Measurements from ENCODE around the gene ATP9B.

Gene ATP9B

GRCh38 chr18:79353267-79353666, 284.1 kb downstream of the ATP9B start:
- Mint-ChIP-seq H3K9me3 (no peaks in the 10 kb centered on the region), H3K27me3 (no peaks in the 10 kb centered on the region), H3K36me3 (ENCODE audit: insufficient read depth) (peaks cover 24% of the 10 kb centered on the region), H3K4me1 (ENCODE audit: low read depth in 2 of 2) (peaks cover 5 to 8% of the 10 kb centered on the region in 2 donors), H3K27ac (no peak overlapping the region), H3K4me3 (no peak overlapping the region)
- ATAC-seq (replicated peaks) (no peak), DNase-seq (no peak)

DNA sequence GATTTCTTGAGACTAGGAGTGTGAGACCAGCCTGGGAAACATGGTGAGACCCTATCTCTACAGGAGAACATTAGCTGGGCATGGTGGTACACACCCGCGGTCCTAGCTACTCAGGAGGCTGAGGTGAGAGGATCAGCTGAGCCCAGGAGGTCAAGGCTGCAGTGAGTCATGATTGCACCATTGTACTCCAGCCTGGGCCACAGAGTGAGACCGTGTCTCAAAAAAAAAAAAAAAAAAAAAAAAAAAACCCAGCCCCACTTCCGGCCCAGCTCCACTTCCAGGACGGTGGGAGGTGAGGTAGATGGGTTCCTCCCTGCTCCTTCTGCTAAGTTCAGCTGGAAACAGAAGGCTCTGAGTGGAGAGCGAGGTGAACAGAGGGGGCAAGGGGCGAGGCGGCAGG, 285.2 kb downstream of the ATP9B start:
- no peaks in the 10 kb centered on the region for H3K27me3 Mint-ChIP-seq
- ATAC-seq (replicated peaks) (no peak), DNase-seq (no peak)
- peak overlapping the region; percentile 10 to 26 for H3K27ac Mint-ChIP-seq
- H3K4me3 Mint-ChIP-seq, result no peak overlapping the region
- H3K4me1 Mint-ChIP-seq (ENCODE audit: low read depth in 2 of 2), result peaks cover 5 to 12% of the 10 kb centered on the region in 2 donors
- peaks cover 23% of the 10 kb centered on the region for H3K36me3 Mint-ChIP-seq (ENCODE audit: insufficient read depth)
- no peaks in the 10 kb centered on the region for H3K9me3 Mint-ChIP-seq

- Mint-ChIP-seq H3K9me3 (no peaks in the 10 kb centered on the region), H3K36me3 (ENCODE audit: insufficient read depth) (peaks cover 27% of the 10 kb centered on the region), H3K4me3 (no peak overlapping the region), H3K27ac (peak overlapping the region in 1 of 2 donors; percentile 52), H3K27me3 (no peaks in the 10 kb centered on the region), H3K4me1 (ENCODE audit: low read depth in 2 of 2) (peaks cover 5 to 12% of the 10 kb centered on the region in 2 donors)
- DNase-seq (no peak), ATAC-seq (replicated peaks) (no peak)
Observed at GRCh38 chr18:79355433-79356335, 286.5 kb downstream of the ATP9B start.

DNA sequence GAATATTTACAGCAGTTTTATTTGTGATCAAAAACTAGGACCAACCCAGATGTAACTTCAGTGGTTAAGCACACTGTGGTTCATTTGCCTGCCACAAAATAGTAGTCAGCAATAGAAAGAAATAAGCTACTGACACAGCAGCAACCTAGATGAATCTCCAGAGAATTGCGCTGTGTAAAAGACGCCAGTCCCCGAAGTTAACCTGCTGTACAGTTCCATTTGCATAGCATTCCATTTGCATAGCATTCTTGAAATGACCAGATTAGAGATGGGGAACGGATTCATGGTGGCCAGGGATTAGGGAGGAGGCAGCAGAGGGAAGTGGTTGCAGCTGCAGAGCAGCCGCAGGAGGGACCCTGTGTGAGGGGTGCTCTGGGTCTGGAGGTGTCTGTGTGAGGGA, 287.2 kb downstream of the ATP9B start:
- no peaks in the 10 kb centered on the region for H3K27me3 Mint-ChIP-seq
- ATAC-seq (replicated peaks), result no peak

GRCh38 chr18:79360933-79361332, 291.7 kb downstream of the ATP9B start:
- H3K36me3 Mint-ChIP-seq (ENCODE audit: insufficient read depth), result peaks cover 38% of the 10 kb centered on the region
- no peak for ATAC-seq (replicated peaks)

More for the DNA sequence above, 287.2 kb downstream of the ATP9B start:
- peaks cover 28% of the 10 kb centered on the region for H3K36me3 Mint-ChIP-seq (ENCODE audit: insufficient read depth)
- peak overlapping the region; percentile 52 to 85 for H3K27ac Mint-ChIP-seq
- H3K9me3 Mint-ChIP-seq, result no peaks in the 10 kb centered on the region
- H3K4me3 Mint-ChIP-seq, result no peak overlapping the region
- no peak for DNase-seq
- peaks cover 5 to 12% of the 10 kb centered on the region in 2 donors for H3K4me1 Mint-ChIP-seq (ENCODE audit: low read depth in 2 of 2)

DNA sequence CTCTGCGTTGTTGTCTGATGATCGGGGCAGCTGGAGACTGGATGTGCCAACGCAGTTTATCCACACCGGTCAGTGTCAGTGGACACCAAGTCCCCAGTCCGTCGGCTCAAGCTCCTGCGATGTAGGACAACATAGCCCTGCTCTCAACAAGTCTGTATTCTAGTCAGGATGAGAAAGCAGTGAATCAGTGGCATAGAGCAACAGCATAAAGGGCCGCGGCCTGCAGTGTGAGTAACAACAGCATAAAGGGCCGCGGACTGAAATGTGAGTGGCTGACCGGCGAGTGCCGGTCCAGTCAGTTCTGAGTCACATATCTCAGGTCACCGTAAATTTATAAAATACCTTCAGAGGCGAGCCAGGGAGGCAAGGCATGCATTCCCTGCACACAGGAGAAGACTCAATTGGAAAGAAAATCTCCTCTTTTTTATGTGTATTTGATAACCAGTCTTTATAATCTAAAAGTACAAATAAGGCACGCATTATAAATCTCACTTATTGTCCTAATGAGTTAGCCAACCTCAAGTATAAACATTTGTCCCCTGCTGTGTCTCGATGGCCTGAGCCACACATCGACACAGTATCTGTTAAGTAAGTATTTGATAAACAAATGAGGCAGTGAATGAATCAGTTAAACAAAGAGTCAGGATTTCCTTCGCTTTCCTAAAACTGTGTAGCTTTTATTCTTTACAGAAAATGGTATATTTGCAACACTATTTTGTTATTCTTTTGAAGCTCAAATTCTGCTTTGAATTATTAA, 292.8 kb downstream of the ATP9B start:
- DNase-seq, result no peak
- Mint-ChIP-seq H3K27me3 (no peaks in the 10 kb centered on the region), H3K4me3 (no peak overlapping the region), H3K27ac (peak overlapping the region in 1 of 2 donors; percentile 60), H3K36me3 (ENCODE audit: insufficient read depth) (peaks cover 38% of the 10 kb centered on the region), H3K4me1 (ENCODE audit: low read depth in 2 of 2) (peaks cover 0 to 3% of the 10 kb centered on the region in 2 donors), H3K9me3 (no peaks in the 10 kb centered on the region)
- no peak for ATAC-seq (replicated peaks)

More at GRCh38 chr18:79360933-79361332, 291.7 kb downstream of the ATP9B start:
- no peak overlapping the region for H3K27ac Mint-ChIP-seq
- no peak for DNase-seq
- no peaks in the 10 kb centered on the region for H3K9me3 Mint-ChIP-seq
- no peak overlapping the region for H3K4me3 Mint-ChIP-seq
- peaks cover 3% of the 10 kb centered on the region in 2 donors for H3K4me1 Mint-ChIP-seq (ENCODE audit: low read depth in 2 of 2)
- no peaks in the 10 kb centered on the region for H3K27me3 Mint-ChIP-seq

- H3K4me3 Mint-ChIP-seq, result no peak overlapping the region
- H3K27me3 Mint-ChIP-seq, result no peaks in the 10 kb centered on the region
- H3K36me3 Mint-ChIP-seq (ENCODE audit: insufficient read depth), result peaks cover 30% of the 10 kb centered on the region
- H3K4me1 Mint-ChIP-seq (ENCODE audit: low read depth in 2 of 2), result peaks cover 6 to 8% of the 10 kb centered on the region in 2 donors
- ATAC-seq (replicated peaks) (no peak), DNase-seq (no peak)
- H3K9me3 Mint-ChIP-seq, result no peaks in the 10 kb centered on the region
- H3K27ac Mint-ChIP-seq, result peak overlapping the region in 1 of 2 donors; percentile 82
Observed at GRCh38 chr18:79365701-79366100, 296.5 kb downstream of the ATP9B start.

- Mint-ChIP-seq H3K4me3 (no peak overlapping the region), H3K27me3 (no peaks in the 10 kb centered on the region), H3K36me3 (ENCODE audit: insufficient read depth) (peaks cover 26% of the 10 kb centered on the region), H3K4me1 (ENCODE audit: low read depth in 2 of 2) (peaks cover 8 to 9% of the 10 kb centered on the region in 2 donors), H3K27ac (no peak overlapping the region), H3K9me3 (no peaks in the 10 kb centered on the region)
- DNase-seq (no peak), ATAC-seq (replicated peaks) (no peak)
Observed at GRCh38 chr18:79366177-79367094, 297.2 kb downstream of the ATP9B start.

DNA sequence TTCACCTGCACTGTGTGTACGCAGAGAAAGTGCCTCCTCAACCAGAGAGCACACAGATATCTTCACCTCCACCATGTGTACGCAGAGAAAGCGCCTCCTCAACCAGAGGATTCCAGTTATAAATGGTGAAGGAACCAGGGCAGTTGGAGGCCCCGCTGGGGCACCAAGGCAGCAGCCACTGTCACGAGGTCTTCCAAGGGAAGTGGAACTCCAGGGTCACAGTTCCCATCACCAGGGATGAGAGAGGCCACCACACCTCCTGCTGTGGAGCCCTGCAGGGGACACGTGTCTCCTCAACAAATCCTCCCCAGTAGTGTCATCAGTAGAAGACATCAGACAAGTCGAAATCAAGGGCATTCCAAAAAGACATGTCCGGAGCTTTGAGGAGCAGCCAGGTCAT, 298.3 kb downstream of the ATP9B start:
- no peaks in the 10 kb centered on the region for H3K9me3 Mint-ChIP-seq
- H3K4me1 Mint-ChIP-seq (ENCODE audit: low read depth in 2 of 2), result peaks cover 12 to 14% of the 10 kb centered on the region in 2 donors
- peak overlapping the region in 1 of 2 donors; percentile 22 for H3K4me3 Mint-ChIP-seq
- no peak overlapping the region for H3K27ac Mint-ChIP-seq
- DNase-seq, result no peak
- no peaks in the 10 kb centered on the region for H3K27me3 Mint-ChIP-seq
- ATAC-seq (replicated peaks), result no peak
- peaks cover 15% of the 10 kb centered on the region for H3K36me3 Mint-ChIP-seq (ENCODE audit: insufficient read depth)

- Mint-ChIP-seq H3K4me1 (ENCODE audit: low read depth in 2 of 2) (peaks cover 12 to 14% of the 10 kb centered on the region in 2 donors), H3K9me3 (no peaks in the 10 kb centered on the region), H3K27ac (no peak overlapping the region), H3K36me3 (ENCODE audit: insufficient read depth) (peaks cover 13% of the 10 kb centered on the region), H3K4me3 (no peak overlapping the region), H3K27me3 (no peaks in the 10 kb centered on the region)
- DNase-seq (no peak), ATAC-seq (replicated peaks) (no peak)
Observed at GRCh38 chr18:79367989-79368388, 298.8 kb downstream of the ATP9B start.

DNA sequence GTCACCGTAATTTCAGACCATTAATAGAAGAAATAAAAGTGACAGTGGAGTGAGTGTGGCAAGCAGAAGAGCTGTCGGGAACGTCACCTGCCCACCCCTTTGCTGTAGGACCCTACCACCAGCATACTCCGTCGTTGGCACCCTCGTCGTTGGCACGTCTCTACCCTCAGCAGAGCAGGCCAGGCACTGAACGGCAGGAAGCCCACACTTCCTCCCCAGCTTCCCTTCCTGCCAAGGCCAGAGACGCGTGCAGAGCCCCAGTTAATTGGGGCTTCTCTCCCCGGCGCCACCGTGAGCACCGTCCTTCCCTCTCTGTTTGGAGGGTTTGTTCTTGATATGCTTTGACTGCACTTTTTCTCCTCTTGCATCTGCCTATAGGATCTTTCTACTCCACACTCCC, 299.5 kb downstream of the ATP9B start:
- H3K4me3 Mint-ChIP-seq, result peak overlapping the region in 1 of 2 donors; percentile 27
- no peaks in the 10 kb centered on the region for H3K9me3 Mint-ChIP-seq
- DNase-seq (no peak), ATAC-seq (replicated peaks) (peak; percentile 73)
- H3K27me3 Mint-ChIP-seq, result no peaks in the 10 kb centered on the region
- H3K4me1 Mint-ChIP-seq (ENCODE audit: low read depth in 2 of 2), result peaks cover 12 to 14% of the 10 kb centered on the region in 2 donors
- peaks cover 9% of the 10 kb centered on the region for H3K36me3 Mint-ChIP-seq (ENCODE audit: insufficient read depth)
- H3K27ac Mint-ChIP-seq, result peak overlapping the region in 1 of 2 donors; percentile 84

DNA sequence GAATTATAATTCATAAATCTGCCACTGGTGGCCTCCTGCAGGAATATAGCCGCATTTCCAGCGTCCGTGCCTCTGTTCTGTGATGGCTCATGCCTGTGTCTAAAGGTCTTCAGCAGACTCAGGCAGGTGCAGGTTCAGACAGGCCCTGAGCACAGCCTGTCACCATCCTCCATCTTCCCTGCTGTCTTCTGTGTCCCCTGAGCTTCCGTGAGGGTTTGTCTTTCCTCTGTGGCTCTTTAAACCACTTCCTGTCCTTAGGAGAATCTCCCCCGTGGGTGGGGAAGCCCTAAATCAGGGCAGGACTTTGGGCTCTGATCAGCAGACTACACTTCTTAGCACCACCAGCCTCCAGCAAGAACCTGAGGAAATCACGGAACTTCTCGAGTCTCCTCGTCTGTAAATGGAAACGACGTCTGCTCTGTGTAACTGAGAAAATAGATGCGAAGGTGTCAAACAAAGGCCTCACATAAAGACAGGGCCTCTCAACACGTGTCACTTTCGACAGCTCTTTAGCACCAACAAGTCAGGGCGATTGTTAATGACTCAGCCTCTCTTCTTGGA, 302.4 kb downstream of the ATP9B start:
- Mint-ChIP-seq H3K36me3 (ENCODE audit: insufficient read depth) (peaks cover 6% of the 10 kb centered on the region), H3K9me3 (no peaks in the 10 kb centered on the region), H3K27ac (peak overlapping the region; percentile 74 to 83), H3K4me3 (no peak overlapping the region), H3K27me3 (no peaks in the 10 kb centered on the region), H3K4me1 (ENCODE audit: low read depth in 2 of 2) (peaks cover 12 to 14% of the 10 kb centered on the region in 2 donors)
- DNase-seq, result no peak
- ATAC-seq (replicated peaks), result peak; percentile 74

Measured in effector memory CD8-positive, alpha-beta T cell (primary cell).